Eye (tissue), 1 donor: Measurements from ENCODE around the gene TNRC6B.

Experiments
- DNase-seq: peaks from one replicate; pipeline ENCODE4 v3.0.0-alpha.2; 2015

TNRC6B gene

DNA sequence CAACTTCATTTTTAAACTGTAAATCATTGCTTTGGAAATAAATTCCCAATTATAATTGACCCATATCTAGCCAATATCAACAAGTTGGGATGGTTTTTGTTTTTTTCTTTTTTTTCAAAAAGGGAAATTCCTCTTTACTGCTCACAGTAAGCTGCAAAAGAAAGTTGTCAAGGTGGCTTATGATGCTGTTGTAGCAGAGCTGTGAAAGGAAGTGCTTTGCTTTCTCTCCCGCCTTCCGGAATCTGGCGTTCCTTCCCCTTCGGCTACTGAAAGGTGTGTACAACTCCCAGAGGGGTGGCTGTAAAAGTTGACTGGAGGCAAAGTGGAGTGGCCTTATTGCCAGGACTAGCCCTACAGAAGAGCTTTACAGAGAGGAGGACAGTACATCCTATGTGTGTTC lies 152.4 kb downstream of the TNRC6B start:
- no peak for DNase-seq

DNA sequence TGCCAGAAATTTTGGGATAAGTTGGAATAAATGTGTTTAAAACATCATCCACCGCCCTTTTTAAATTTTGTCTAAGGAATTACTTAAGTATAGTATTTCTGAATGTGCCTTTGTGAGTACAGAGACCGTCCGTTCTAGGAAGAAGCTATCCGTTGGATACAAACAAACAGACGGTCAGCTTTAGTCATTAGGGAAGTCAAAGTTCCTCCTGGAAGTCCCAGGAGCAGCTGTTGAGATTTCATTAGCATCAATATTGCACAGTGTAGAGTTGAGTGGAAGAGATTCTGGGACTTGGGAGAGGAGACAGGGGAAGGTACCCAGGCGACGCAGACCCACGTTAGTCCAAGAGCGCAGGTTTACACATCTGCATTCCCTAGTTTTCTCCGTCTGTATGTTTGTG lies 152.9 kb downstream of the TNRC6B start:
- no peak for DNase-seq

- DNase-seq, result no peak
Observed at GRCh38 chr22:40331706-40332105, 154.0 kb downstream of the TNRC6B start.

DNA sequence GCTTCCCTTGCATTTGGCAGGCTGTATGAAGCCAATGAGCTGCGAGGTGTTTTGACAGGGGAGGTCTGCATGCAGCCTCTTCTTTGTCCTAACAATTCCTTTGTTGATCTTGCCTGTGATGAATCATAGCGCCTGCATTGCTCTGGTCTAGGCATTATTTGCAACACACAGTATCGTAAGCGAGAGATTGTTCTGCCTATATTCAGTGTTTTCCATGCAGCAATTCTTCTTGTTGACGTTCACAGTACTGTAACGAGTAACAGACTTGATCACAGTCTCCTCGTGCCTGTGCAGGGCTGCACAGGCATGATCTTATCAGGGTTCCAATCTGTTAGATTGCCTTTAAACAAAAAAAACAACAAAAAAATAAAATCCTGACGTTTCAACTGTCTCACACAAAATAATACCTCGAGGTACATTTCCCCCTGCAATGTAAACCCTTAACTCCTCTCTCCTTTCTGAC lies 154.6 kb downstream of the TNRC6B start:
- DNase-seq, result no peak

GRCh38 chr22:40334060-40334459 lies 156.3 kb downstream of the TNRC6B start:
- DNase-seq, result no peak

GRCh38 chr22:40334899-40335298 lies 157.2 kb downstream of the TNRC6B start:
- DNase-seq, result no peak

- no peak for DNase-seq
Observed at GRCh38 chr22:40335358-40335757, 157.6 kb downstream of the TNRC6B start.

GRCh38 chr22:40340044-40340443 lies 162.3 kb downstream of the TNRC6B start:
- DNase-seq, result no peak

DNA sequence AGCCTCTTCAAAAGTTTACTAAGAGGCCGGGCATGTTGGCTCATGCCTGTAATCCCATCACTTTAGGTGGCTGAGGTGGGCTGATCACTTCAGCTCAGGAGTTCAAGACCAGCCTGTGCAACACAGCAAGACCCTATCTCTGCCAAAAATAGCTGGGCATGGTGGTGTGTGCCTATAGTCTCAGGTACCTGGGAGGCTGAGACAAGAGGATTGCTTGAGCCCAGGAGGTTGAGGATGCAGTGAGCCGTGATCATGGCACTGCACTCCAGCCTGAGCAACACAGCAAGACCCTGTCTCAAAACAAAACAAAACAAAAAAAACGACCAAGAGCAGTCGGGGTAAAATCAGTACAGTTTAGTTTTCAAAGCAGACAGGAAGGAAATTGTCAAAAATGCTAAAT lies 163.9 kb downstream of the TNRC6B start:
- DNase-seq, result no peak

GRCh38 chr22:40342521-40342920 lies 164.8 kb downstream of the TNRC6B start:
- no peak for DNase-seq

- DNase-seq, result no peak
Observed at GRCh38 chr22:40345271-40345670, 167.5 kb downstream of the TNRC6B start.

- no peak for DNase-seq
Observed at GRCh38 chr22:40345815-40346184, 168.1 kb downstream of the TNRC6B start.

DNA sequence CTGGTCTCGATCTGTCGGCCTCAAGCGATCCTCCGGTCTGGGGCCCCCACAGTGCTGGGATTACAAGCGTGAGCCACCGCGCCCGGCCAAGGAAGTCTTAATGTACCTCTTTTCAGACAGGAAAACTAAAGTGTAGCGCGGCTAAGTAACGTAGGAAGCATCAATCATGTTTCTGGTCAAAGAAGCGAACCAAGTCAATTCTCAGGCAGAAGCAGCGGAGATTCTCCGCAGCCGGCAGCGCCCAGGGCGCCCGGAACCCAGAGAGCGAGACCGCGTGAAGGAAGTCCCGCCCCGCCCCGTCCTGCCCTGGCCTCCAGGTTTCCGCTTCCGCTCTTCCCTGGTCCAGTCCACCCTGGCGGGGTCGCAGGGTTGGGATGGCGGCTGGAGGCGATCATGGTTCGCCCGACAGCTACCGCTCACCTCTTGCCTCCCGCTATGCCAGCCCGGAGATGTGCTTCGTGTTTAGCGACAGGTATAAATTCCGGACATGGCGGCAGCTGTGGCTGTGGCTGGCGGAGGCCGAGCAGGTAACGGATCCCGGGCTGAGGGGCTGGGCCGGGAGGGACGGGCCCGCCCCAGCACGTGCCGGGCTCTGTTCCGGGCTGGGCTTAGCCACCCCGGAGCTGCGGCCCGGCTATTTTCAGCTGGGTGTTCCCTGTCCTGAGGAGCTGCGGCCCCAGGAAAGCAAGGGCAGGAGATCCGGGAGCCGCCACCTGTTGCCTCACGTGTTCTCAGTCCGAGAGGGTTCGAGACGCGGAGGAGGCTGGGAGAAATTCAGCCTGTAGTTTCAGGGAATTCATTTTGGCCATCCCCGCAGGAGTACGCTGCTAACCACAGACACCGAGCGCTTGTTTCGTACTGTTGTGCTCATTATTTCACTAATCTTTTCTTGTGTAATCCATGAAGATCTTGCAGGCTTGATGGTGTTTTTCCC lies 168.7 kb downstream of the TNRC6B start, which contains the start of gene ADSL:
Gene ADSL, plus strand, starts transcription at position 316 of the 934 bp plus-strand sequence. Its CDS starts 59 bp downstream, at position 375.
- peak; percentile 96 for DNase-seq

DNA sequence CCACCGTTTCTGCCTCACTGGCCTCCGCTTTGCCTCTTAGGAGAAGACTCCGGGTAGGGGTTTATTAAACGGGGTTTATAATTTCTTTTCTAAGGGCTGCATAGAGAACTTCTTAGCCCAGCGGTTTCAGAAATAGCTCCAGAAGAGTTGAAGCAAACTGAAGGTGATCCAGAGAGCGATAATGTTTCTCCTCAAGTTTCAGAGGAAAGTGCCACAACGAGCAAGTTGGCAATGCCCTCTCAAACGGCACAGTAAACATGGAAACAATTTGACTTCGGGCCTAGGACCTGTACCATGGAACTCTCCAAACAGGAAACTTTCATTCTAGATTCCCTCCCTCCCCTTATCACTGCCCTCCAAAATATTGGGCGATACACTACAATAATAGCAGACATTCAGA lies 169.6 kb downstream of the TNRC6B start:
- no peak for DNase-seq

GRCh38 chr22:40348025-40348658 lies 170.4 kb downstream of the TNRC6B start:
- peak; percentile 64 for DNase-seq

GRCh38 chr22:40352763-40353162 lies 175.0 kb downstream of the TNRC6B start:
- DNase-seq, result no peak

DNA sequence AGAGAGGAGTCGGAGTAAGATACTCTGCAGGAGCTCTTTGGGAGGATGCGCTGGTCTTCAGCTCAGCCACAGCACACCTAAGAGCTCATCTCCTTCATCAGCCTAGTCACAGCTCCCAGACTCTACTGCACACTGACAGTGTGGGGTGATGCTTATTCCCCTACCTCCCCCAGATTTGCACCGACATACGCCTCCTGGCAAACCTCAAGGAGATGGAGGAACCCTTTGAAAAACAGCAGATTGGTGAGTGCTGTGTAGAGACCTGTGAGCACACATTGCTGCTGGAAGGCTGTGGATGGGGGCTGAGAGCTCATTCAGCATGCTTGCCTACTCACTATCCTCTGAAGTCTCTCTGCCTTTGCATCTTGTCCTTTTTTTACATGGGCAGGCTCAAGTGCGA lies 183.4 kb downstream of the TNRC6B start:
- no peak for DNase-seq

GRCh38 chr22:40363059-40363458 lies 185.3 kb downstream of the TNRC6B start:
- no peak for DNase-seq

GRCh38 chr22:40364431-40364830 lies 186.7 kb downstream of the TNRC6B start:
- DNase-seq, result no peak

DNA sequence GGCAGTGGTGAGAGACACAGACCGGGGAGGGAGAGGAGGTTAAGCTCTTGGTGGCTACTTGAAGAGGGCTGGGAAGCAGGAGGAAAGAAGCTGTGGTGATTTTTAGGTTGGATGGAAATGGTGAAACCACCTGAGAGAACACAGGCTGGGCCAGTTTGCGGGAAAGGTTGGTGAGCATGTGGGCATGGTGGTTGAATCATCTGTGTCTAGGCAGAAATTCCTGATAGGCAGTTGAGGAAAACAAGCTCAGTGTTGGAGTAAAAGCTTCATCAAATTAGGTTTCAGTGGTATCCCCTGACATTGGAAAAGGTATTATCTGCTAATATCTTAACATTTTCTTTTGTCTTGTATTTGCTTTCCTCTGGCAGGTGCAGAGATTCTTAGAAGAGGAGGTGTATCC lies 188.3 kb downstream of the TNRC6B start:
- no peak for DNase-seq

- no peak for DNase-seq
Observed at GRCh38 chr22:40367342-40367741, 189.6 kb downstream of the TNRC6B start.

GRCh38 chr22:40368016-40368415 lies 190.3 kb downstream of the TNRC6B start:
- DNase-seq, result no peak

- no peak for DNase-seq
Observed at GRCh38 chr22:40368836-40369235, 191.1 kb downstream of the TNRC6B start.

DNA sequence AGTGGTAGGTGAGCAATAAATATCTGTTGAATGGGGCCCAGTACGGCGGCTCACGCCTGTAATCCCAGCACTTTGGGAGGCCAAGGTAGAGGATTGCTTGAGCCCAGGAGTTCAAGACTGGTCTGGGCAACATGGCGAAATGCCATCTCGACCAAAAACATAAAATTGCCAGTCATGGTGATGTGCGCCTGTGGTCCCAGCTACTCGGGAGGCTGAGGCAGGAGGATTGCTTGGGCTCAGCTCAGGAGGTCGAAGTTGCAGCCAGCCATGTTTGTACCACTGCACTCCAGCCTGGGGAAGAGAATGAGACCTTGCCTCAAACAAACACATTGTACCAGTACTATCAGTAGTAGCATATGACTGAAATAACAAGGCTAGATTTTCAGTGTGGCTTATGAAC lies 196.8 kb downstream of the TNRC6B start:
- no peak for DNase-seq
